ENCODE results near the gene CTRB1.
"Not testable (repeated sequence)": the region's sequence is repeated elsewhere in the genome, so short reads cannot be mapped to it uniquely, and the experiment has no call there.

CTRB1 gene

DNA sequence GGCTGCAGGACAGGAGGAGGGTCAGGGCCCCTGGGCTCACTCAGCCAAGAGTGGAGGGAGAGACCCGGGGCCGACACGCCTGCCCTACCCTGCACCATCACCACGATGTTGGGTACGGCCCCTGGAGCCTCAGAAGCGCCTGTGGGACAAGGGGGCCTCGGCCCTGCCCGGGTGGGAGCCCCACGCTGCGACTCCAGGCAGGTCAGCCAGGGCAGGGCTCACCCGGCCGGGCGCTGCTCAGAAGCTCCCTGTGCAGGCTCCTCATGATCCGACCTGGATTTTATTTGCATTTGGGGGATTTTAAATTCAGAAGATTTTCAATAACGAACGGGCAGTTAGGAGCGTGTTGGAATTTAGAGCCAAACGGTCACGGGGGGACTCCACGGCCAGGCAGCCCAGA lies 13.9 kb upstream of the CTRB1 start:
- not testable (repeated sequence) for DNase-seq

DNA sequence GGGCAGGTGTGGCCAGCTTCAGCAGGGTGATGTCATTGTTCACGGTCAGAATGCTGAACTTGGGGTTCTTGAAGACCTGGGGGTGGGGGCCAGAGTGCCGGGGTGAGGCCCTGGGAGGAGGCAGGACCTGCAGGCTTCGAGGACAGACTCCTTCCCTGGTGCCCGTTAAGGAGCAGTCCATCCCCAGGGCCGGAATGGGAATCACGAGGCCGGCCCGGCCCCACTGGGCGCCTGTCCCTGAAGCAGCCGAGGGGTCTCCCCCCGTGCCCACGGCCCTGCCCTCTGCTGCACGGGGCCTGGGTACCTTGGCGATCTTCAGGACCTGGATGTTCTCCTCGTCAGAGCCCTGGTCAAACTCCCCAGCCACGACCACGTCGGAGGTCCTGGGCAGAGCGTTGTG lies 13.3 kb upstream of the CTRB1 start:
- DNase-seq, result not testable (repeated sequence)

DNA sequence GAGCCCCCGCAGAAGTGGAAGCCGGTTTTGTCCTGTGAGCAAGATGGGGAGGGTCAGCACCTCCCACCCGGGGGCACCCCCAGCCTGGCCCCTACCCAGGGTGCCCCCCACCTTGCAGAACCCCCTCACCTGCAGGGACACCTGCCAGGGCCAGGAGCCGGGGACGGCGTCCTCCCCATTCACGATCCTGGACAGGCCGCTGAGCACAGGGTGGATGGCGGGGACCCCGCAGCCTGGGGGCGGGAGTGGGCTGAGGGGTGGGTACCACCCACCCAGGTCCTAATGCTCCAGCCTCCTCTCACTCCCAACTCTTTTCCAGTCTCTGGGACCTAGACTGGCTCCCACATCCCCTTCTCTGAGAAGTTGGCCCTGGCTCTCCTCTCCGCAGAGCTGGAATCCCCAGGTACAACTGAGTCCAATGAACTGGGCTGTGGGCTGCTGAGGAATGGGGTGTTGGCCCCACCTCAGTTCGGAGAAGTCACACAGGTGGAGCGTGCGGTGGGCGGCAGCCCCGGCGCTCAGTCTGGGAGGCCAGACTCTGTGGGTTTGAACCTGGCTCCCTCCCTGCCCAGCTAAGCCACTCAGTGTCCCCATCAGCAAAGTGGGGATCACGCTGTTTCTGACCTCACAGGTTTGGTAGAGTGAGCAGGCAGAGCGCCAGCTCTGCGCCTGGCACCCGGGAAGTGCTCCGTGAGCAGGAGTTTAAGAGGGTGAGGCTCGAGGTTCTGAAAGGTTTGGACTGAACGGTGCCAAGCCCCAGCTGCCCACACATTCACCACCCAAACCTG lies 12.6 kb upstream of the CTRB1 start:
- not testable (repeated sequence) for DNase-seq

DNA sequence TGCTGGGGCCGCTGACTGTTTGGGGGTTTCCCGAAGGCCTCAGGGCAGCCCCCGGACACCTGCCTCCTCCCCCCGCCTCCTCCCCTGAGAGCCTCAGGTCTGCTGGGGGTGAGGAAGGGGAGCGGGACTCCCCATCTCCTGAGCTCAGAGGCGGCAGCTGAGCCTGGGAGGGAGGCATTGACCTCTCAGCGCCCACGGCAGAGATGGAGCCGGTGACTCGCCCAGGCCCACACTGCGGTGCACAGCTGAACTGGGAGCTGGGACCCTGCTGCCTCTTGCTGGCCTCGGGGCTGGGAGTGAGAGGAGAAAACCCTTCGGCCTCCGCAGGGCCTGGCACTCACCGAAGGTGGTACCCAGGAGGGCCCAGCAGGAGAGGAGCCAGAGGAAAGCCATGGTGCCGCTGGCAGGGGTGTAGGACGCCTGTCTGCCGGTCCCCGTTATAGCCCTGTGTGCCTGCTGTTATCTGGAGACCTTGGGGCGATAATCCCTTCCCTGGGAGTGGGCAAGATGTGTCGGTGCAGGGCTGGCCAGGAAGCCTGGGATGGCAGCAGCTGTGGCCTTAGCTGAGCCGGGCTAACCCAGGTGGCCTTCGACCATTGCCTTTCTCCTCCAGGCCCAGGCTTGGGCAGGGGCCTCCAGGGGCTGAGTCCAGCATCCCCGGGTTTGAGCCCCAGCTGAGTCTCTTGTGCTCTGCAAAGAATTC lies 11.9 kb upstream of the CTRB1 start, which contains the start of gene CTRB2:
TSS of gene CTRB2 (minus strand) at position 413 of the 703 bp plus-strand sequence. CDS start at position 393, 20 bp downstream.
- no peak for DNase-seq

DNA sequence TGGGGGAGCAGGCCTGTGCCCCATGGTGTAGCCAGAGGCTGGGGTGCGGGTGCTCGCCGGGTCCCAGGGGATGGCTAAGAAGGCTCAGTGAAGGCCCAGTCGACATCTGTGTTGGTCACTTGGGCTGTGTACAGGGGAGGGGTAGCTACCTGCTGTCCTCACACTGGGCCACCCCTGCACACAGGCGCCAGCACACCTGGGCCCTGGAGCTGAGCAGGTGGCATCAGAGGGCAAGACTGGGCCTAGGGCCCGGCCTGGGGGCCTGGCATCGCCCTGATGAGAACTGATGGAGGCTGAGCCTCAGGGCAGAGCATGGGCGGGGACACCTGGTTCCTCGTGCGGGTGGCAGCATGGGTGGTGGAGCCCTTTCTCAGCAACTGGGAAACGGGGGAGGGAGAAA lies 11.0 kb upstream of the CTRB1 start:
- DNase-seq, result no peak

DNA sequence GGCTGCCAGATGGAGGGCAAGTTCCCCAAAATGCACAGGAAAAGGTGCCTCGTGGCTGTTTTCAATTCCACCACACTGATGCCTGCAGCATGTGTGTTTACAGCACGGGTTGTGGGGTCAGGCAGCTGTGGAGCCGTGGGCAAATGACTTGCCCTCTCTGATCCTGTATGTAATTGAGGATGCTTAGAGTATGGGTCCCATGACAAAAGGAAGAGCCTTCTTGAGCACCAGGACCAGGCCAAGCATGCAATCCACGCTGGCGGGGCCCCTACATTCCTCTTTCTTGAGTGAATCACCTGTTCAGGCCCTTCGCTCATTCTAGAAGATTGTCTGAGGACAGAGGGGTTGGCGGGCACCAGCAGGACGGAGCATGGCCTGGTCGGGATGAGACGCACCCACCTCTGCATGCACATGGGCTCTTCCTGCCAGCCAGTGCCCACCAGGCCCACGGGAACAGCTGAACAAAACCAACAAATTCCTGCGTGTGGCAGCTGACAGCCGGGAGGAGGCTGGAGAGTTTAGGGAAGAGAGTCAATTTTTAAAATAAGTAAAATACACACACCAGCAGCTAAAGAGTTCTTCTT lies 10.5 kb upstream of the CTRB1 start:
- DNase-seq, result no peak

DNA sequence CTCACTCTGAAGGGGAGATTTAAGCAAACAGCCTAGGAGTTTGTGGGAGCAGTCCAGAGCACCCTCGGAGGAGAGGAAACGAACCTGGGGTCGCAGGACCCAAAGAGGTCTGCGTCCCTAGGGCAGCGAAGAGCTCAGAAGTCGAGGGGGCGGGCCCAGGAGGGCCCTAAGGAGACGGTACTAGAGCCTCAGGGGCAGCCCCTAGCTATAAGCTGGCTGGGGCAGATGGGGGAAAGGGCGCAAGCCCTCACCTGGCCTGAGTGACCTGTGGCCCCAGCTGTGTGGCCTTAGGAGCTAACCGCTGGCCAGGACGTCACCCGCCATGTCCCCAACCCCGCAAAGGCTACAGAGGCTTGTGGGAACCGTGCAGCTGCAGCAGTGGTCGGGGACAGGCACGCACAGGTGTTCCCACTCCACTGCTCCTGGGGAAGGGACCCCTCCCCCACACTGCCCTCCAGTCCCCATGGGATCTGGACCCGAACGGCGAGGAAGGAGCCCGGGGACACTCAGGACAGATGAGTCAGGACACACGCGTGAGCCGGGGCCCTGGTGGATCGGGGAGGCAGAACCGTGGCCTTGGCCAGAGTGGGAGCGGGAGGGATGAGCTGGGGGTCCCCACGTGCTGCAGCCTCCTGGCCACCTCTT lies 9.8 kb upstream of the CTRB1 start:
- no peak for DNase-seq

DNA sequence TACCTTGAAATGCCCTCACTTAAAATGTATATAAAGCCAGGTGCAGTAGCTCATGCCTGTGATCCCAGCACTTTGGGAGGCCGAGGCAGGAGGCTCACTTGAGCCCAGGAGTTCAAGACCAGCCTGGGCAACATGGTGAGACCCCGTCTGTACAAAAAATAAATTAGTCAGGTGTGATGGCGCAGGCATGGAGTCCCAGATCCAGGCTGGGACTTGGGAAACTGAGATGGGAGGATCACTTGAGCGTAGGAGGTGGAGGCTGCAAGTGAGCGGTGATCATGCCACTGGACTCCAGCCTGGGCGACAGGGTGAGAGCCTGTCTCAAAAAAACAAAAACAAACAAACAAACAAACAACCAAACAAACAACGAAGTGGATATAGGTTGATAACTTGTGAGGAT lies 9.3 kb upstream of the CTRB1 start:
- DNase-seq, result not testable (repeated sequence)

DNA sequence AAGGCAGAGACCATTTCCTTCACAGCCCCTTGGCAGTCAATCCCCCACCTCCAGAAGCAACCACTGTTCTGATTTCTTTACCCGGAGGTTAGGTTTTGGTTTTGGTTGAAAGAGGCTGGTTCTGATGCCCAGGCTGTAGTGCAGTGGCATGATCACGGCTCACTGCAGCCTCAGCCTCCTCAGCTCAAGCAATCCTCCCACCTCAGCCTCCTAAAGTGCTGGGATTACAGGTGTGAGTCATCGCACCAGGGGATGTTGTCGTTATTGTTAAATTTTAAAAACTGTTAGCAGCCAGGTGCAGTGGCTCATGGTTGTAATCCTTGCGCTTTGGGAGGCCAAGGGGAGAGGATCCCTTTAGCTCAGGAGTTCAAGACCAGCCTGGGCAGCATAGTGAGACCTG lies 8.8 kb upstream of the CTRB1 start:
- no peak for DNase-seq

DNA sequence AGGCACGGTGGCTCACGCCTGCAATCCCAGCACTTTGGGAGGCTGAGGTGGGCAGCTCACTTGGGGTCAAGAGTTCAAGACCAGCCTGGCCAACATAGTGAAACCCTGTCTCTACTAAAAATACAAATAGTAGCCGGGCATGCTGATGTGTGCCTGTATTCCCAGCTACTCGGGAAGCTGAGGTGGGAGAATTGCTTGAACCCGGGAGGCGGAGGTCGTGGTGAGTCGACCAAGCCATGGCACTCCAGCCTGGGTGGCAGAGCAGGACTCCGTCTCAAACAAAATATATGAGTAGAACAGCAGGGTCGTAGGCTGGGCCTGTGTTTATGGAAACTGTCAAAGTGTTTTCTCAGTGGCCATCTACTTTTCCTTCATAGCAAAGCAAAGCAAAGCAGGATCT lies 7.5 kb upstream of the CTRB1 start:
- DNase-seq, result not testable (repeated sequence)

DNA sequence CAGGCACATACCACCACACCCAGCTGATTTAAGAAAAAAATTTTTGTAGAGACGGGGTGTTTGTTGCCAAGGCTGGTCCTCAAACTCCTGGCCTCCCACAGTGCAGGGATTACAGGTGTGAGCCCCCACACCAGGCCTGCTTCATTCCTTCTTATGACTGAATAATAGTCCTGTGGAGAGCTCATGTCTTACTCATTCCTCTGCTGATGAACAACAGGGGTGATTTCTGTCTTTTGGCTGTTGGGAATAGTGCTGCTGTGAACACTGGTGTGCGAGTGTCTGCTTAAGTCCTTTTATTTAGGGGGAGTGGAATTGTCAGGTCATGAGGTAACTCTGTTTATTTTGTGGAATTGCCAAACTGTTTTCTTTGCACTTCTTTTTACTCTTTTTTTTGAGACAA lies 2.7 kb upstream of the CTRB1 start:
- DNase-seq, result no peak

DNA sequence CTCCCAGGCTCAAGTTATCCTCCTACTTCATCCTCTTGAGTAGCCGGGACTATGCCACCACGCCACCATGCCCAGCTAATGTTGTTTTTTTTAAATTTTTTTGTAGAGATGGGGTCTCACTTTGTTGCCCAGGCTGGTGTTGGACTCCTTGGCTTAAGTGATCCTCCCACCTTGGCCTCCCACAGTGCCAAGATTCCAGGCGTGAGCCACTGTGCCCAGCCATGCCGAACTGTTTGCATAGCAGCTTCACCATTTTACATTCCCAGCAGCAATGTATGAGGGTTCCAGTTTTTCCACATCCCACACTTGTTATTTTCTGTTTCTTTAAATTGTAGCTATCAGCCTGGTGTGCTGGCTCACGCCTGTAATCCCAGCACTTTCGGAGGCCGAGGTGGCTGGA lies 2.2 kb upstream of the CTRB1 start:
- no peak for DNase-seq

DNA sequence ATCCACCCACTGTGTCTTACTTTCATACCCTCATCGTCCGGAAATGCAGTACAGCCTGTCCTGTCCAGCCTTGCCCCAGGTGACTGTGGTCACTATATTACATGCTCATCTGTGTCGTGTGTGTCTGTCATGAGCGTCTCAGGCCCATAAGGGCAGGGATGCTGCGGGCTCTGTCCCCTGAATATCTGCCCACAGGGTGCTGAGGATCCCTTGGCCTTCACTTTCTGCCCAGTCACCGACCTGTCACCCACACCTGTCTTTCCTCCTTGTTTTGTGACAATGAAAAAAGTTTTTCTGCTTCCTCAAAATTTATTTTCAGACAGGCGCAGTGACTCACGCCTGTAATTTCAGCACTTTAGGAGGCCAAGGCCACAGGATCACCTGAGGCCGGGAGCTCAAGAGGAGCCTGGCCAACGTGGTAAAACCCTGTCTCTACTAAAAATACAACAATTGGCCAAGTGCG lies 1.4 kb upstream of the CTRB1 start:
- DNase-seq, result no peak

DNA sequence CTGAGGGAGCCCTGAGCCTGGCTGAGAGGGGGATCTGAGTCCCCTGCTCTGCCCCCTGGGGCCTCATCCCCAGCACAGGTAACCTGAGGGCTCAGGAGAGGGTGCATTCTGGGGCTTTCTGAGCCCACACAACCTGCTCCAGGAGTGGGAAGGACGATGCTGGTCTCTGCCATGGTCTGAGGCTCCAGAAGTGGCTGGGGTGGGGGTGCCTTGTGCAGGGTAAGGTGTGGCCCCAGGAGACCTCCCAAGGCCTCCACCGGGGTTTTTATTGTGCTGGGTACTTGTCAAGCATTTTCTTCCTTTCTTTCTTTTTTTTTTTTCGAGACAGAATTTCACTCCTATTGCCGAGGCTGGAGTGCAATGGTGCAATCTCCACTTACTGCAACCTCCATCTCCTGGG lies 300 bp downstream of the CTRB1 start:
- DNase-seq, result no peak

DNA sequence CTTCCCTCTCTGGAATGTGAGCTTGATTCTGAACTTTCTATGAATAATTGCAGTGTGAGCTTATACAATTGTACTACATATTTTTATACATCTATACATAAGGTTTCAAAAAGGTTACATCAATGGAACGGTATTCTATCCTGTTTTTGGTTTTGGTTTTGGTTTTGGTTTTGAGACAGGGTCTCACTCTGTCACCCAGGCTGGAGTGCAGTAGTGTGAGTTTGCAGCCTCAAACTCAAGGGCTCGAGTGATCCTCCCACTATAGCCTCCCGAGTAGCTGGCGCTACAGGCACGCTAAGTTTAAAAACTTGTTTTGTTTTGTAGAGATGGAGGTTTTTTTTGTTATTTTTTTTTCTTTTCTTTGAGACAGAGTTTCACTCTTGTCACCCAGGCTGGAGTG lies 1.1 kb downstream of the CTRB1 start:
- DNase-seq, result no peak

DNA sequence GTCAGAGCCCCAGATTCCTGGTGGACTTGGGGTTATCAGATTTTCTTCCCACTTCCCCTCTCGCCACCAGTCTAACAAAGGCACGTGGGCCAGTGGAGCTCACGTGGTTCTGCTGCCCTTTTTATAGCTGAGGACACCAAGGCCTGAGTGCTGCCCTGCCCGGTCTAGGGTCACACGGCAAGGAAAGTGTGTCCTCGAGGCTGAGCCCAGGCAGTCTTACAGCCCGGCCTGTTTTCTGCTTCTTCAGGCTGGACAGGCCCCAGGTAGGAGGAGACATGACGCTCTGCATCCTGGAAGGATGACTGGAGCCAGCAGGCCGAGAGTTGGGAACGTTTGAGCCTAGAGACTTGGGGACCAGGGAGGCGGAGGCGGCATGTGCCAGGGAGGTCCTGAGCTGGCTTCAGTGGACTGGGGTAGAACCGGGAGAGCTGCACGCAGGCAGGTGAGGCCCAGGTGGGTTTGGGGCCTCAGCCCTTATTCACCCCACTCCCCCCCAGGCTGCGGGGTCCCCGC lies 3.5 kb downstream of the CTRB1 start:
- no peak for DNase-seq

DNA sequence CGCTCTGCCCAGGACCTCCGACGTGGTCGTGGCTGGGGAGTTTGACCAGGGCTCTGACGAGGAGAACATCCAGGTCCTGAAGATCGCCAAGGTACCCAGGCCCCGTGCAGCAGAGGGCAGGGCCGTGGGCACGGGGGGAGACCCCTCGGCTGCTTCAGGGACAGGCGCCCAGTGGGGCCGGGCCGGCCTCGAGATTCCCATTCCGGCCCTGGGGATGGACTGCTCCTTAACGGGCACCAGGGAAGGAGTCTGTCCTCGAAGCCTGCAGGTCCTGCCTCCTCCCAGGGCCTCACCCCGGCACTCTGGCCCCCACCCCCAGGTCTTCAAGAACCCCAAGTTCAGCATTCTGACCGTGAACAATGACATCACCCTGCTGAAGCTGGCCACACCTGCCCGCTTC lies 4.3 kb downstream of the CTRB1 start:
- not testable (repeated sequence) for DNase-seq

DNA sequence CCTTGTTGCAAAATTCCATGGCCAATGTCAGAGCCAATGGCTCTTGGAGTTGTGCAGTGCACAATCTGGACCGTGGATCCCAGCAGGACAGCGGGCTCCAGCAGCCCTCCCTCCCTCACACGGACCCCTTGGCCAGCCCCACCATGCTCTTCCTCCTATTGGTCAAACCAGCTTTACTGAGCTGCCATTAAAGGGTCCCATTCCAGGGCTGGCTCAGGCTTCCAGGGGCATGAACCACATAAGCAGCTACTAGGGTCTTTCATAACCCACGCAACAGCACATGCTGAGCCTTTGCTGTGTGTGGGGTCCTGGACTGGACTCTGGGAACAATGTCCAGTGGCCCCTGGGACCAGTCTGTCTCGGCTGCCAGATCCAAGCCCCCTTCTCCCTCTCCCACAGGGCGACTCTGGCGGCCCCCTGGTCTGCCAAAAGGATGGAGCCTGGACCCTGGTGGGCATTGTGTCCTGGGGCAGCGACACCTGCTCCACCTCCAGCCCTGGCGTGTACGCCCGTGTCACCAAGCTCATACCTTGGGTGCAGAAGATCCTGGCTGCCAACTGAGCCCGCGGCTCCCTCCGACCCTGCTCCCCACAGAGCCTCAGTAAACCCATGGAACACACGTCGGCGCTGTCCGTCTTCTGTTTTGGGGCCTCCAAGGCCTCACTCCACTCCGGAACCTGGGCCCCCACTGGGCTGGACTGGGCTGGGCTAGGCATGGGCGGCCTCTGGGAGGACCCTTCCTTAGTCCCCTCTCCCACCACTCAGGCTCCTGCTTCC lies 5.7 kb downstream of the CTRB1 start:
- no peak for DNase-seq

DNA sequence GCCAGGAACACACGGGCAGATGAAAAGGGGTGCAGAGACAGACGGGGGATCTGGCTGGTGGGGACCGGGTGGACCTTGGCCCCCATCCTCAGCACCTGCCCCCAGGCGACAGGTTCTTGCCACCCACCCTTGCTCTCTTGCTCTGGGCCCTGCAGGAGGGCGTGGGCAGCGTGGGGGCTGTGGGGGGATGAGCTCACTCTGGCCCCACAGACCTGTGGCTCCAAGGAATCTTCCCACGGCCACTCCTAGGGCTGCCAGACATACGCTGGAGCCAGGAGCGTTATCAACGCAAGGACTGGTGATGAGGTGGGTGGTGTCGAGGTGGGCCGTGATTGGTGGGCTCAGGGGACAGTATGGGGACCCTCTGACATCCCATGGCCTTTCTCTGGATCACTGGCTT lies 6.3 kb downstream of the CTRB1 start:
- no peak for DNase-seq

DNA sequence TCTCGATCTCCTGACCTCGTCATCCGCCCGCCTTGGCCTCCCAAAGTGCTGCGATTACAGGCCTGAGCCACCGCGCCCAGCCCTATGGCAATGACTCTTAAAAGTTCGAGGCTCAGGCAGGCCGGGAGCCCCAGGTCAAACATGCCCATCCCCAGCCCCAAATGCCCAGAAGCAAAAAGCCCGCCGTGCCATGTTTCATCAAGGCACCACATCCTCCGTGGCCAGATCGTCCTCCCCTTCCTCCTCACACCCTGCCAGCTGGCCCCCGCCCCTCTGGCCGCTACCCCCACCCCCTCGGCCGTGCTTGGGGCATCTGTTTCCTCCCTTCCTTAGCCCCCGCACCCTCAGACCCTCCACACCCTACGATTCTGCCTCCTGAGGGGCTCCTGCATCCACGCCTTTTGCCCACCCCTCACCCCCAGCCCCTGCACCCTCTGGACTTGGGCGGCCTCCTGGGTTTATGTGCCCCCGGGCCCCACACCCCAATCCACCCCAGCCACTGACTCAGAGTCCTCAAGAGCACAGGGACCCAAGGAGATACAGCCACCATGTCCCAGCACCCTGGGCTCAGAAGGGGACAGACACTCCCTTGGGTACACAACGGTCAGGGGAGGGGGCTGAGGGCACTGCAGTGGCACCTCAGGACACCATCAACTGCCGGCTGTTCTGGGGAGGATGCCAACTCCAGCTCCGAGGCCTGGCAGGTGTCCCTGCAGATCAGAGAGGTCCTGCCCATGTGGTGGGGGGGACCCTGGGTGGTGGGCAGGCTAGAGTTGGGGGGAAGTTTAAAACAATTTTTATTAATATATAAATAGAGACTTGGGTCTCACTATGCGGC lies 7.1 kb downstream of the CTRB1 start:
- DNase-seq, result no peak

DNA sequence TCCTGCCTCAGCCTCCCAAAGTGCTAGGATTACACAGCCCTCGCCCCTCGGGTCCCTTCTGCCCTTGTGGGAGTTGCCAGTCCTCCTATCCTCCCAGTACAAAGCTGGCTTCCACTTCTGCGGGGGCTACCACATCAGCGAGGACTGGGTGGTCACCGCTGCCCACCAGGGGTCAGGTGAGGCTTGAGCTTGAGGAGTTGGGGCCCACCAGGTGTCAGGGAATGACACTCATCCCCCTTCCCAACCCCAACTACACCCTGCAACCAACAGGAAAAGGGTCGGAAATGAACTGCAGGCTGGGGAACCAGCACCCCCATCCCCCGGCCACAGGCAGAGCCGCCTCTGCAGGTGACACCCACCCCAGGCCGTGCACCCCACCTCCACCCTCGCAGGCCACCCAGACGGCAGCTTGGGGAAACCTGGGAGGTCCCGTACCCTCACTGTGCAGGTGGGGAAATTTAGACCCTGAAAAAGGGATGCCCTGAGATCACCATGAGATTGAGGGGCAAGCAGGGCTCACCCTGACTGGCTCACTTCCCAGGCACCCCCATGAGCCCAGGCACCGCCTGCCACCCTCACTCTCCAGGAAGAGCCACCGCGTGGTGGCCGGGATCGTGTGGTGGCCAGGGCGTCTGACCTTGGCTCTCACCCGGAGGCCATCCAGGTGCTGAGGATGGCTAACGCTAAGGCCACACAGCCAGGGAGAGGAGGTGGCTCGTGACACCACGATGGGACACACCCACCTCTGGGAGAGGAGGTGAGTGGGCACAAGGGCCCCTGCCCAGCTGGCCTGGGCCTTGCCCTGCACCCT lies 8.0 kb downstream of the CTRB1 start:
- DNase-seq, result no peak

Measured in NCI-H1092 treated with DMSO at 0.1 percent for 48 hours (cell line).